Stimulated activated CD8-positive, alpha-beta memory T cell treated with anti-CD3 and anti-CD28 coated beads, Interleukin-2, amount 100 ng/mL, for 1 hour (primary cell): Measurements from ENCODE around the gene ANKRD44.
A peak's percentile ranks its signal among the peaks of the same experiment; 100 is the strongest.
"Not testable (repeated sequence)": the region's sequence is repeated elsewhere in the genome, so short reads cannot be mapped to it uniquely, and the experiment has no call there.

ENCODE experiments used
- DNase-seq, 2 donors: peaks; one replicate each; pipeline ENCODE4 v3.0.0-alpha.2; 2020; ENCODE audit warnings: low read depth in 2 of 2

ANKRD44 gene

DNA sequence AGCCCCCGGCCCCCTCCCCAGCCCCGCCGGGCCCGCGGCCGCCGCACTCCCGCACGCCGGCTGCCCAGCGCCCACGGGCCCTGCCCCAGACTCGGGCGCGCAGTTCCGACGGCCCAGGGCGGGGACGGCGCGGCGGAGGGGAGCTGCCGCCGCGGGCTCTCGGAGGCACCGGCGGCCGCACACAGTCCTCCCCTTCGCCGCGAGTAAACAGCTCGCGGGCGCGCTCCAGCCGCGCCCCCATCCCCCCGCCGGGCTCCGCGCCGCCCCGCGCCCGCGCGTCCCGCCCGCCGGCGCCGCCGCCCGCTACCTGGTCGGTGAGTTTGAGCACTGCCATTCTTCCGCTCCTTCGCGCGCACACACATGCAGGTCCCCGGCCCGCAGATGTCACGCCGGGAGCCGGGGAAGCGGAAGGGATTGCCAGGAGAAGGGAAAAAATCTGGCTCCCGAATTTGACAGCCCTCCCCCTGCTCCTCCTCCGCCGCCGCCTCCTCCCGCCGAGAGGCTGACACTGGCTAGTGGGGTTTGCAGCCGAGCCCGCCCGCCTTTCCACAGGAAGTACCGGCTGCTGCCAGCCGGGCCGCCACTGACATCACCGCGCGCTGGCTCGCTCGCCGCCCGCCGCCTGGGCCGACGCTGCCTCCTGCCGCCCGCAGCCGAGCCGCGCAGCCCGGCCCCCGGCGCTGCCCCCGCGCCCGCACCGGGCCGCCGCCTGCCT lies at the start of gene ANKRD44:
Gene ANKRD44 (minus strand): TSS at position 510 of the 715 bp plus-strand sequence. CDS start 176 bp downstream, at position 334.
- peak; percentile 79 to 81 for DNase-seq

DNA sequence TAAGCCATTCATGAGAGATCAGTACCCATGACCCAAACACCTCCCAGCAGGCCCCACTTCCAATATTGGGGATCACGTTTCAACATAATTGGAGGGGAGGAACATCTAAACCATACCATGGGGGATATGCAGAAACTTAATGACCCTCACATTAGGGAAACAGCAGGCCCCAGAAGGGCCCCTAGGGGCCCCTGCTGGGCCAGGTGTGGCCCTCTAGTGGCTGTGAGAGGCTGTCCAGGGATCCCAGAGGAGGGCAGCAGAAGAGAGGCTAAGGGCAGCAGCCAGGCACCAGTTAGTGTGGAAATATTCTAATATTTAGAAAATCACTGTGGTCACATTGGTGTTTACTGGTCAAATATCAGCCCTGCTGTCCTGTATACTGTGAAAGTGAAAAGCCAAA lies 49.3 kb upstream of the ANKRD44 start:
- no peak for DNase-seq

GRCh38 chr2:197358931-197359330 lies 48.4 kb upstream of the ANKRD44 start:
- no peak for DNase-seq

GRCh38 chr2:197357986-197358385 lies 47.4 kb upstream of the ANKRD44 start:
- no peak for DNase-seq

DNA sequence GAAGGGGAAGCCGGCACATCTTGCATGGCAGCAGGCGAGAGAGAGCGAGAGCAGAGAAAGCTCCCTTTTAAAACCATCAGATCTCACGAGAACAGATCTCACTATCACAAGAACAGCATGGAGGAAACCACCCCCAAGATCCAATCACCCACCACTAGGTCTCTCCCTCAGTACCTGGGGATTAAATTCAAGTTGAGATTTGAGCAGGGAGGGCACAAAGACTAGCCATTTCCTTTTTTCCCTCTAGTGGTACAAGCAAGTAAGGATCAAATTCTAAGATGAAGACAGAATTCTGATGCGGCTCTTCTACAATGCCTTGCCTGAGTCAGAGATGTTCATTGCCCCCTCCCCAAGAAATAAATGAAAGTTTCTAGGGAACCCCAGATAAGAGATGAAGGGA lies 45.6 kb upstream of the ANKRD44 start:
- DNase-seq, result no peak

GRCh38 chr2:197354169-197354558 lies 43.6 kb upstream of the ANKRD44 start:
- DNase-seq, result no peak

- no peak for DNase-seq
These were observed 43.0 kb upstream of the ANKRD44 start for GRCh38 chr2:197353393-197354168.

- DNase-seq, result no peak
These were observed 39.1 kb upstream of the ANKRD44 start for GRCh38 chr2:197349699-197350098.

DNA sequence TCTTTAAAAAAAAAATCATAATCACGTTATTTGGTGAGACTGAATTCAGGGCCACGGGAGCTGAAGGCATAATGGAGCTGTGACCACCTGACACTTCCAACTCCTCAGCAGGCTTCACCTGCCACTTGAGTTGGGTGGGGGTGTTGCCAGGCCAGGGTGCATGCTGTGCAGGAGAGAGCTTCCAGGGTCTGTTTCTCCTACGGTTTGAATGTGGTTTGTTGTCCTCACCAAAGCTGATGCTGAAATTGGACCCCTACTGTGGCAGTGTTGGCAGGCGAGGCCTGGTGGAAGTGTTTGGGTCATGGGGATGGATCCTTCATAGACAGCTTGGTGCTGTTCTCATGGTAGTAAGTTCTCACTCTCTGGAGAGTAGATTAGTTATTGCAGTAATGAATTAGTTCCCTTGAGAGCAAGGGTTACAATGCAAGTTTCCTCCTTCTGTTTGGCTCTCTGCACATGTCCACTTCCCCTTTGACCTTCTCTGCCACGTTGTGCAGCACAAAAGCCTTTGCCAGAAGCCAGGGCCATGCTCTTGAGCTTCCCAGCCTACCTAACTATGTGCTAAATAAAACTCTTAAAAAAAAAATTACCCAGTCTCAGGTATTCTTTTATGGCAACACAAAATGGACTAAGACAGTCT lies 38.3 kb upstream of the ANKRD44 start:
- no peak for DNase-seq

GRCh38 chr2:197345846-197346370 lies 35.3 kb upstream of the ANKRD44 start:
- no peak for DNase-seq

GRCh38 chr2:197343968-197344367 lies 33.4 kb upstream of the ANKRD44 start:
- DNase-seq, result not testable (repeated sequence)

- no peak for DNase-seq
These were observed 30.0 kb upstream of the ANKRD44 start for GRCh38 chr2:197340591-197340990.

- DNase-seq, result no peak
These were observed 29.1 kb upstream of the ANKRD44 start for GRCh38 chr2:197339496-197340220.

DNA sequence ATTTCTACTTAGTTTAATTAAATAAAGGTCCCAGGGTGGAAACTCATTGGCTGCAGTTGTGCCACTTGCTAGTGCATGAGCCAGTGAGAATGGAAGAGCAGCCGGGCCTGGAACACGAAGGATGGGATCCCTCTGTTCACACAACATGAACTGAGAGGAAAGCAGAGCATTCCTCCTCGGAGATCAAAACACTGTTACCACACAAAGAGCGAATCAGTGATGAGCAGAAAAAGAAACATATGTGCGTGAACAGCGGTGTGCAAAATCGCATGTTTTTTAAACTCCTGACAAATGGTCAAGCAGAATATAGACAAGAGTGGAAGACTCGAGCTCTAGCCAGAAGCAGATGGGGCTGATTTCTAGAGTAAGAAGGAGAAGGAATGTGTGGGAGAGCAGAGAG lies 28.4 kb upstream of the ANKRD44 start:
- no peak for DNase-seq

- DNase-seq, result no peak
These were observed 22.1 kb upstream of the ANKRD44 start for GRCh38 chr2:197332641-197333040.

DNA sequence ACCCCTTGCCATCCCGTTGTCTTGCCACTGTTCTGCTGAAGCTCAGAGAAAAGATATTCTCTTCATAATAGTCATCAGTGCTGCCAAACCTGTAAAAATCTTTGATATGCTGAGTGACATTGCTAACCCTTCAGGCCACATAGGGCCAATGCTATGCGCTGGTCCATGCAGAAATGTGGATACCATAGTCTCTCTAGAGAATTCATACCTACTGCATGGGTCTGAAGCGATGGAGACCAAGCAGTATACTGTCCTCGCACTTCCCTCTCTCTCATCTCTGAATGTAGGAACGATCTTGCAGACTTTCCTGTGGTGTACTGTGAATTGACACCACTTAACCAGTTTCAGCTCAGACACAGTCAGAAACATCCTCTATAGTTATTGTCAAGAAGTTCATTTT lies 17.9 kb upstream of the ANKRD44 start:
- DNase-seq, result no peak

GRCh38 chr2:197327472-197328098 lies 17.0 kb upstream of the ANKRD44 start:
- DNase-seq, result no peak

DNA sequence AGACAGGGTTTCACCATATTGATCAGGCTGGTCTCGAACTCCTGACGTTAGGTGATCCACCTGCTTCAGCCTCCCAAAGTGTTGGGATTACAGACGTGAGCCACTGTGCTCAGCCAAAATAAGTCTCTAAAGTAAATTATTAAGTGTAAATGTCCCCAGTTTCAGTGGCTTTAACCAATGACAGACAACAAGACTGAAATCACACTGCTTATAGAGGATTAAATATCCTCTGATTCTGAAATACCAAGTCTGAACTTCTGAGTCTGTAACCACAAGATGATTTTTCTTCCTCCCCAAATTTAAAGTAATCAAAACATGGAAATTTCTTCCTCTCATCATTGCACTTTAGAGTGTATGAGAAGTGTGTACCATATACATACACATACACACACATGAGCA lies 16.5 kb upstream of the ANKRD44 start:
- no peak for DNase-seq

GRCh38 chr2:197324801-197325200 lies 14.2 kb upstream of the ANKRD44 start:
- DNase-seq, result no peak

DNA sequence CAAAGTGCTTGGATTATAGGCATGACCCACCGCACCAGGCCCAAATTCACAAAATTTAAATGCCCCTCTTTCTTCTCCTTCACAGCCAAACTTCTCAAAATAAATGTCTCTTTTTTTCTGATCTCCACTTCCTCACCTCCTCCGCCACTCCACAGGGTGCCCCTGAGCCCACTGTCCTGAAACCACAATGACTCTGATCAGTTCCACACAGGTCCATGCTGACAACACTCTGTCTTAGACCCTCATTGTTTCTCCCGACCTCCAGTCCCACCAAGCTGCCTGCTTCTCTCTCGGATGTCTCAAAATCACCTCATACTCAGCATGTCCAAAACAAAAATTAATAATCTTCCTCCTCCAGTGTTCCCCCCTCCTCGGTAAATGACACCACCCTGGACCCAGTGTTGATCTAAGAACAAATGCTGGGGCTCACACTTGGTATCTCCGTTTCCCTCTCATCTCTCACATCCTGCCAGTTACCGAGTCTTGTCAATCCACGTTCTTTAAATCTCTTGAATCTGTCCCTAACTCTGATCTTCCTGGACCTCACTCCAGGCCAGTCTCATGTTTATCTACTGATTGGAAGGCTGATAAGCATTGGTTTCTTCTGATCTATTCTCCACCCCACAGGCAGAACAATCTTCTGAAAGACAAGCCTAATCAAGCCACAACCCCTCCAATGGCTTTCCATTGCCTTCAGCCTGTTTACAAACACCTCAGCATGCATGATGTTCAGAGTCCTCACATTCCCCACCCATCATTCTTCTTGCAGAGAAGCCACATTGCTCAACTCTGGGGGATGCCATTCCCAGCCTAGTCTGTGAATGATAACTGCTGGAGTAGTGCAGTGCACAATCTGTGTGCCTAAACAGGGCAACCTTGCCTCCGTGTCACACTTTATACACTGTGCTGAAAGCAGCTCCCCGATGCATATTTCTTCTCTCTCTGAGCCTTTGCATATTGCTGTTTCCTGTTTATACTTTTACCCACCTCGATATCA lies 12.4 kb upstream of the ANKRD44 start:
- DNase-seq, result no peak
